A549 (cell line): ENCODE measurements around the gene GCNT2. TPM values are rescaled to one million over a fixed set of nuclear protein-coding genes. Genes with fewer than 3 reads are reported as not detected.
"Not testable (repeated sequence)": the region's sequence is repeated elsewhere in the genome, so short reads cannot be mapped to it uniquely, and the experiment has no call there.

ENCODE experiments used
- ATAC-seq, 2 experiments: fragments of 200-7000 bp in 1 of 2; fragments of >200 bp in 1 of 2; cut with Nextera tagmentation in 1 of 2; cut with Tn5 transposase in 1 of 2; 3 replicates each; pipeline versions ENCODE4 v1.8.0 to v1.9.1; 2018 to 2020; ENCODE audit warnings: mild to moderate bottlenecking in 1 of 2, moderate library complexity in 1 of 2
- CTCF ChIA-PET: fragments of 300-600 bp; sonication (Branson Sonifier 250); formaldehyde crosslinking; extraction: SDS; loops from one replicate; lab custom pipeline; 2021; ENCODE audit warnings: antibody characterized with exemption, inconsistent platforms; lab: Yijun Ruan, JAX
- POLR2A ChIA-PET: fragments of 350-600 bp; formaldehyde crosslinking; extraction: SDS; loops from one replicate; lab custom pipeline; 2021; ENCODE audit warnings: antibody characterized with exemption, inconsistent platforms; lab: Yijun Ruan, JAX
- DNase-seq, 2 experiments: peaks; one replicate each; pipeline versions ENCODE4 v3.0.0 to v3.0.0-alpha.2; 2011 to 2016; ENCODE audit warnings: low read depth in 1 of 2, low spot score in 1 of 2
- FAIRE-seq: peaks from 2 replicates; lab custom pipeline; 2011; peaks lifted over from hg19 to GRCh38; lab: Jason Lieb, UNC
- H3K27ac ChIP-seq, 2 experiments: fragments of >200 bp; sonication (Bioruptor Twin); formaldehyde crosslinking; 3 replicates each; pipeline ENCODE4 v1.5.1; 2016 to 2017
- H3K4me1 ChIP-seq: fragments of >200 bp; sonication (Bioruptor Twin); formaldehyde crosslinking; 3 replicates; pipeline ENCODE4 v1.6.1; 2016
- H3K4me2 ChIP-seq: fragments of >200 bp; sonication (Bioruptor Twin); formaldehyde crosslinking; 3 replicates; pipeline ENCODE4 v1.6.1; 2016
- H3K4me3 ChIP-seq: fragments of >200 bp; sonication (Bioruptor Twin); formaldehyde crosslinking; 3 replicates; pipeline ENCODE4 v1.5.1; 2016
- H3K9me3 ChIP-seq: fragments of >200 bp; sonication (Bioruptor Twin); formaldehyde crosslinking; 3 replicates; pipeline ENCODE4 v1.6.1; 2016
- BCL3 ChIP-seq: fragments of >200 bp; sonication (Bioruptor Twin); formaldehyde crosslinking; IDR thresholded peaks from 3 replicates; pipeline ENCODE4 v1.6.1; 2016
- BHLHE40 ChIP-seq: IDR thresholded peaks from 2 replicates; pipeline ENCODE4 v1.6.1; 2012; ENCODE audit warnings: low read depth, low read length, inconsistent platforms
- CBX2 ChIP-seq: fragments of 200-600 bp; sonication (generic); IDR thresholded peaks from 2 replicates; pipeline ENCODE4 v1.6.1; 2016; ENCODE audit warnings: low read depth, mild to moderate bottlenecking, borderline replicate concordance
- EHF ChIP-seq: fragments of 250-450 bp; sonication (Bioruptor Pico); IDR thresholded peaks from 2 replicates; pipeline ENCODE4 v1.5.0; 2020; ENCODE audit warnings: mild to moderate bottlenecking
- EHMT2 ChIP-seq: fragments of 200-600 bp; sonication (generic); IDR thresholded peaks from 2 replicates; pipeline ENCODE4 v1.6.1; 2016; ENCODE audit warnings: antibody characterized with exemption, low read depth, mild to moderate bottlenecking, moderate library complexity
- ELK1 ChIP-seq: fragments of 150-350 bp; IDR thresholded peaks from 2 replicates; pipeline ENCODE4 v1.6.1; 2014; ENCODE audit warnings: low read depth, mild to moderate bottlenecking, low read length
- FOSL2 ChIP-seq, 2 experiments: fragments of 450-650 bp in 1 of 2; fragments of >200 bp in 1 of 2; sonication (Bioruptor Twin) in 1 of 2; formaldehyde crosslinking; IDR thresholded peaks; 2 replicates each; pipeline versions ENCODE4 v1.5.0 to v1.6.1; 2016 to 2020; ENCODE audit warnings: mild to moderate bottlenecking in 1 of 2, moderate library complexity in 1 of 2
- GATA3 ChIP-seq: IDR thresholded peaks from 2 replicates; pipeline ENCODE4 v1.6.1; 2012; ENCODE audit warnings: borderline replicate concordance
- HOXA7 ChIP-seq: fragments of 250-450 bp; sonication (Bioruptor Pico); IDR thresholded peaks from 2 replicates; pipeline ENCODE4 v1.5.0; 2020; ENCODE audit warnings: mild to moderate bottlenecking, moderate library complexity
- HOXB13 ChIP-seq: fragments of 250-450 bp; sonication (Bioruptor Pico); IDR thresholded peaks from 2 replicates; pipeline ENCODE4 v1.5.0; 2020; ENCODE audit warnings: low read depth, mild to moderate bottlenecking, moderate library complexity
- JUN ChIP-seq, 2 experiments: fragments of >200 bp; sonication (Bioruptor Twin); formaldehyde crosslinking; IDR thresholded peaks; 2 replicates in 1 of 2; 3 replicates in 1 of 2; pipeline ENCODE4 v1.6.1; 2016 to 2017
- POLR2A ChIP-seq: IDR thresholded peaks from 2 replicates; pipeline ENCODE4 v1.6.1; 2012; ENCODE audit warnings: mild to moderate bottlenecking, low read length
- RAD21 ChIP-seq, 2 experiments: fragments of >200 bp in 1 of 2; sonication (Bioruptor Twin) in 1 of 2; formaldehyde crosslinking in 1 of 2; IDR thresholded peaks in 1 of 2; conservative IDR thresholded peaks in 1 of 2; 2 replicates in 1 of 2; 3 replicates in 1 of 2; pipeline ENCODE4 v1.6.1; 2012 to 2018; ENCODE audit warnings: inconsistent platforms in 1 of 2
- RCOR1 ChIP-seq: fragments of 150-350 bp; IDR thresholded peaks from 2 replicates; pipeline ENCODE4 v1.6.1; 2014; ENCODE audit warnings: antibody characterized with exemption, low read length, low read depth
- RFX5 ChIP-seq: fragments of 450-650 bp; IDR thresholded peaks from 2 replicates; pipeline ENCODE4 v1.7.1; 2014; ENCODE audit warnings: antibody characterized with exemption, mild to moderate bottlenecking, moderate library complexity
- SREBF2 ChIP-seq: fragments of 450-650 bp; IDR thresholded peaks from 2 replicates; pipeline ENCODE4 v1.6.1; 2014; ENCODE audit warnings: mild to moderate bottlenecking, moderate library complexity
- TFCP2L1 ChIP-seq: fragments of 250-450 bp; sonication (Bioruptor Pico); IDR thresholded peaks from 2 replicates; pipeline ENCODE4 v1.5.0; 2021; ENCODE audit warnings: mild to moderate bottlenecking
- WGBS: methylation state at CpG from one replicate; pipeline ENCODE4 v1.1.6; 2017; ENCODE audit errors: missing lambda C conversion rate; 5-methylcytosine and 5-hydroxymethylcytosine counted together
- polyA plus RNA-seq, 4 experiments: library from polyadenylated mRNA; depleted of rRNA in 3 of 4; stranded (reverse); fragments of >200 nt; fragmentation: RNase III in 1 of 4; extraction: RNeasy Plus Mini Kit Qiagen cat#74134 plus additional on column Dnase treatment in 1 of 4; gene quantifications; 2 replicates in 3 of 4; 3 replicates in 1 of 4; pipeline ENCODE4 v1.2.3, GENCODE V29; 2011 to 2017
- TF ChIP-seq, protein P1 (sequence below): IDR thresholded peaks from 2 replicates; pipeline ENCODE4 v1.6.1; 2012; ENCODE audit warnings: low read depth, borderline replicate concordance

The GCNT2 gene
- polyA plus RNA-seq, 2 of the 4 experiments (the other 2 are of a cell fraction): 19.4 to 24.3 TPM

GRCh38 chr6:10613723-10614122 lies 92.6 kb downstream of the GCNT2 start:
- 87% methylated on average over 2 of the region's 2 CpGs for WGBS
- ChIA-PET CTCF (interaction anchor here (1.0 kb wide), 1 partner anchor 950 kb away, joined by 3 read pairs; no protein-coding TSS in a partner anchor), POLR2A (interaction anchor here (0.6 to 0.7 kb wide), 2 partner anchors 10 to 81 kb away, joined by 3 to 6 read pairs; partner anchors contain the start of gene PAK1IP1)
- H3K27ac ChIP-seq: no peak overlapping the region
- DNase-seq (no peak), ATAC-seq (no peak), FAIRE-seq (no peak)
- H3K4me3 ChIP-seq: no peak overlapping the region
- no peak overlapping the region for H3K4me2 ChIP-seq
- TF ChIP-seq EHMT2 (no peak), SREBF2 (no peak), RAD21 (conservative IDR thresholded peaks at IDR 0.05 in 1 of 2, IDR thresholded peaks at IDR 0.05 in 1 of 2) (no peak), RCOR1 (no peak), BCL3 (no peak), JUN (IDR thresholded peaks at IDR 0.05) (no peak), EHF (CRISPR knock-in tag) (no peak), POLR2A (no peak), HOXA7 (CRISPR knock-in tag) (no peak), TFCP2L1 (no peak), HOXB13 (CRISPR knock-in tag) (no peak), BHLHE40 (no peak), GATA3 (no peak)
- peaks cover 11% of the 10 kb centered on the region; the same call in 1 of the 3 replicates for H3K4me1 ChIP-seq
- H3K9me3 ChIP-seq: no peaks in the 10 kb centered on the region

GRCh38 chr6:10615675-10616074 lies 94.5 kb downstream of the GCNT2 start:
- WGBS: 94% methylated on average over 8 of the region's 8 CpGs

DNA sequence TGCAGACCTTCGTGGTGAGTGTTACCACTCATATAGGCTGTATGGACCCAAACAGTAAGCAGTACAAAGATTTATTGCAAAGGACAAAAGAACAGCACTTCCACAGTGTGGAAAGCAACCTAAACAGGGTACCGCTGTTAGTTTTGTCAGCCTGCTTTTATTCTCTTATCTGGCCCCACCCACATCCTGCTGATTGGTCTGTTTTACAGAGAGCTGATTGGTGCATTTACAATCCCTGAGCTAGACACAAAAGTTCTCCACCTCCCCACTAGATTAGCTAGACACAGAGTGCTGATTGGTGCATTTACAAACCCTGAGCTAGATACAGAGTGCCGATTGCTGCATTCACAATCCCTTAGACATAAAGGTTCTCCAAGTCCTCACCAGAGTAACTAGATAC lies 95.1 kb downstream of the GCNT2 start:
- H3K4me2 ChIP-seq, DNase-seq, FAIRE-seq, ATAC-seq, H3K27ac ChIP-seq, CTCF ChIA-PET, H3K9me3 ChIP-seq, POLR2A ChIA-PET, H3K4me3 ChIP-seq: not testable (repeated sequence)
- peaks cover 11% of the 10 kb centered on the region; the same call in 1 of the 3 replicates for H3K4me1 ChIP-seq
- 100% methylated on average over 3 of the region's 3 CpGs for WGBS

More at GRCh38 chr6:10615675-10616074, 94.5 kb downstream of the GCNT2 start:
- DNase-seq: no peak
- Histone ChIP-seq H3K4me1 (peaks cover 11% of the 10 kb centered on the region; the same call in 1 of the 3 replicates), H3K4me2 (no peak overlapping the region)
- CTCF ChIA-PET: no interaction called here
- no peak for FAIRE-seq
- no peak for TF ChIP-seq JUN (IDR thresholded peaks at IDR 0.05)
- TF ChIP-seq RFX5: no peak
- TF ChIP-seq, protein P1, sequence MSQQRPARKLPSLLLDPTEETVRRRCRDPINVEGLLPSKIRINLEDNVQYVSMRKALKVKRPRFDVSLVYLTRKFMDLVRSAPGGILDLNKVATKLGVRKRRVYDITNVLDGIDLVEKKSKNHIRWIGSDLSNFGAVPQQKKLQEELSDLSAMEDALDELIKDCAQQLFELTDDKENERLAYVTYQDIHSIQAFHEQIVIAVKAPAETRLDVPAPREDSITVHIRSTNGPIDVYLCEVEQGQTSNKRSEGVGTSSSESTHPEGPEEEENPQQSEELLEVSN: no peak
- TF ChIP-seq CBX2: no peak
- TF ChIP-seq FOSL2 (IDR thresholded peaks at IDR 0.05): no peak
- no peak for TF ChIP-seq FOSL2 (CRISPR knock-in tag; IDR thresholded peaks at IDR 0.05)
- no peak for TF ChIP-seq ELK1
- TF ChIP-seq, all 56 proteins: peak for 0
- no peak overlapping the region for H3K4me3 ChIP-seq
- no peak for ATAC-seq
- POLR2A ChIA-PET: no interaction called here
- no peak overlapping the region for H3K27ac ChIP-seq
- H3K9me3 ChIP-seq: no peaks in the 10 kb centered on the region
